Measurements from ENCODE around the gene MEX3C.
A peak's percentile ranks its signal among the peaks of the same experiment; 100 is the strongest.

The MEX3C gene

DNA sequence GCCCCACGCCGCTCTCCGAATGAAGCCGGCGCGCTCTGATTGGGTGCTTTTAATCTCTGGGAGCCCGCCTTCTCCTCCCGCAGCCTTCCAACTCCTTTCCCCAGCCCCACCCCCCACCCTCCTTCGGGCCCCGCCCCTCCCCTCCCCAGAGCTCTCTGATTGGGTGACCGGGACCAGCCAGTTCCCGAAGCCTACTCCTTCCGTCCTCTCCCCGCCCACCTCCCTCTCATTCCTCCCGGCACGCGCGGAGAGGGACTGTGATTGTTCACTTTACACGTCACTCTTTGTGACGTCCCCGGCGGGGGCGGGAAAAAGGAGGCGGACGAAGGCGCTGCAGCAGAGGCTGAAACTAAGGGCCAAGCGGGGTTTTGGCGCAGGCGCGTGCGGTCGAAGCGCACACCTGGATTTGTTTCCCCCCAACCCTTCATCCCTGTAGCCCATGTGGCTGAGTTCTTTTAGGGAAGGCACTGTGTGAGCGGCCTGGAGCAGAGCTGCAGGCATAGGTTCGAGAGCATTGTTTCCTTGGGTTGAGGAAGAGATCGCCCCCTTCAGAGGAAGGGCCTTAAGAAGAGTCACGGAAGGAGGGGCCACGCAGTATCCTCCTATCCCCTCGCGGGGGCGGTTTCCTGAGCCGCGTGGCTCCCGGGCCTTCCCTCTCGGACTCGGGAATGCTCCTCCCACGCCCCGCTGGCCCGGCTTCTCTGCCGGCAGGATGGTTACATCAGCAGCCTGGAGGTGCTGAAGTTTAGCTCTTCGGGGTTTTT lies at the start of gene MEX3C:
Gene MEX3C, minus strand, starts transcription at position 21 of the 764 bp plus-strand sequence. CDS start 361 bp downstream, outside the sequence.
- DNase-seq (ENCODE audit: extremely low read depth in 1 of 2, low read depth in 1 of 2) = peak; percentile 96 to 99

DNA sequence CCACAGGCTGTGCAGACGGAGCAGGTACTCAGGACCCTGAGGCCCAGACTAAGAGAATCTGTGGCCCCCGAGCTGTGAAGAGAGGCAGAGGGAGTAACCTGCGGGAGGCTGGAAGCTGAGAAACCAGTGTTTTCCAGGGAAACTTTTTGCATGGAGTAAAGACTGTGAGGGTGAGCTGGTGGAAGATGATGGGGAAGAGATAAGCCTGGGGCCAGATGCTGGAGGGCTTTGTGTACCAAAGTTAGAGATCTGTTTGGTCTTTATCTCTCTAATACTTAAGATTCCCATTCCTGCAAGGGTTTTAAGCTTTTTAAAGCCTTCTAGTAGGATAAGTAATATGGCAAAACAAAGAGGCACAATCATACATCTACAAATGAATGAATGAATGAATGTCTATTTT lies 43.7 kb upstream of the MEX3C start:
- no peak for DNase-seq (ENCODE audit: extremely low read depth in 1 of 2, low read depth in 1 of 2)

DNA sequence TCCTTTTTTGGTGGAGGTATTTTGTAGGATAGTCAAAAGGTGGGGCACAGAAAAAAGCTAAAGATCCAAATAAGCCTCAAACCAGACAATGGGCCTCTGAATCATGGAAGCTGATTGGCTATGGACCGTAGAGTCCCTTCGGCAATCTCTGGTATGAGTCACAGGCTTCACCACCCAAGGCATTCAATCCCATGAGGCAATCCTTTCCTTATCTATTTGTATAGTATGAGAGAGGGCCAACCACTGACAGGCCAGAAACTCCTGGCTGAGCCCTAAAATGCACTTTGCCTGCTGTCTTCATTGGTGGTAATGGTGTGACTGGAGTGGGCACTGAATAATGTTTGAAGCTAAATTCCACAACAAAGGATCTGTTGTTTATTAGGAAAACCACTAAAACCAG lies 38.7 kb upstream of the MEX3C start:
- DNase-seq (ENCODE audit: extremely low read depth in 1 of 2, low read depth in 1 of 2) = no peak

DNA sequence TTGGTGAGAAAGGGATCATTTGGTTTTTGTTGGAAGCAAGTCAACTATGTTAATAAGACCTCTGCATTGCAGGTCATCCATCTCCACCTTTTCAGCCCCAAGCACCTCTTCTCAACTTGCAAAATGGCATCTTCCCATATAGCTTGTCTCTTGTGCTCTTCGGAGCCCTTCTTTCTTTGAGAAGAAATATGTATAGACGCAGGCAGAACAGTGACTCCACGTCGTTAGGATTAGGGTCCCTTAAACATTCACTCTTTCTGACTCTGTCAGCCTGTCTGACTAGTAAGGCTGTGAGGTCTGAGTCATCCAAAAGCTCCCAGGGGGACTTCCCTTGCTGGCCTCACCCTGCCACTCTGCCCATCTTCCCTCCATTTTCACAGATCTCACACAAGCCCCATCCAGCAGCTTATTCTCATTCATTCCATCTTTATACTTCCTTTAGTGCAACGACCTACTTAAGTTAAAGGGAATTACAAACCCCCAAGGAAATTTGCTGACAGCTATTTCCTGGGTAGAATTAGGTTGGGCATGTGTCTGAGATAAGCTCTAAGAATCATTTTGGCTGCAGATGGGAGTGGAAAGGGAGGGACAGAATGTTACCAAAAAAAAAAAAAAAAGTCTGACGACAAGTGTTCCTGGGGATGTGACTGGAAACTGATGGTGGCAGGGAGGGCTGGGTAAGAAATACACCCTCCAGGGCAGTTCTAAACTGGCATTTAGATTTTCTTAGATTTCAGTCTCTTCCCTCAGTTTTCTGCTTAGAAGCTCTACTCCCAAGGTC lies 37.7 kb upstream of the MEX3C start:
- peak in 1 of 2 donors; percentile 43 for DNase-seq (ENCODE audit: extremely low read depth in 1 of 2, low read depth in 1 of 2)

DNA sequence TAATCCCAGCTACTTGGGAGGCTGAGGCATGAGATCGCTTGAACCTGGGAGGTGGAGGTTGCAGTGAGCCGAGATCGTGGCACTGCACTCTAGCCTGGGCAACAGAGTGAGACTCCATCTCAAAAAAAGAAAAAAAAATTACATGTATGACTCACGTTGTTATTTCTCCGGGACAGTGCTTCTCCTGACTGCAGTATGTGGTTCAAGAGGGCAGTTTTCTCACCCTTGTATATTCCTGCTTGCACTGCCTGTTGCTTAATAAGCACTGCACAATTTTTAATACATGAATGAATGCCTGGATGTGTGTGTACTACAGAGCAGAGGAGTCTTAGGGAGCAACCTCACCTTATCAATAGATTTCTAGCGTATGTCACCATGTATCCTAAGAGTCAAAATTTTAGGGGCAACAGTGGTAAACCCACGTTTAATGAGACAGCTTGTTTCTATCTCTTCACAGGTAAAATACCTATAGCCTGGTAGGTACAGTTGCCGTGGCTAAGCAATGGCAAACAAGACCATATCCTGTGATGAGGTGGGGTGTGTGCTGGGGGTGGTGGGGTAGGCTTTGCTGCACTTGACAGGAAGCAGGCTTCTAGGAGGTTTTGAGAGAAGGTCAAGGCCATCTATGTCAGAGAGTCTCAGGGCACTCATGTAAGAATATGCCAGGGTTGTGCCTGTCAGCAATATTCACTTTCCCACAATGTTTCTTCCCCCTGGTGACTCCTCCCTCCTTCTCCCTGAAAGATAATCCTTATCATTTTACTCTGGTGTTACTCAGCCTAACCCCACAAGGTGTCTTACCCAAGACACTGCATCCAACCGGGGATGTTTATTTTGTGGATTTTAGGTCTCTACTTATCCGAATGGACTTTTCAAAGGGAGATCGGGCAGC lies 36.9 kb upstream of the MEX3C start:
- DNase-seq (ENCODE audit: extremely low read depth in 1 of 2, low read depth in 1 of 2) = no peak

DNA sequence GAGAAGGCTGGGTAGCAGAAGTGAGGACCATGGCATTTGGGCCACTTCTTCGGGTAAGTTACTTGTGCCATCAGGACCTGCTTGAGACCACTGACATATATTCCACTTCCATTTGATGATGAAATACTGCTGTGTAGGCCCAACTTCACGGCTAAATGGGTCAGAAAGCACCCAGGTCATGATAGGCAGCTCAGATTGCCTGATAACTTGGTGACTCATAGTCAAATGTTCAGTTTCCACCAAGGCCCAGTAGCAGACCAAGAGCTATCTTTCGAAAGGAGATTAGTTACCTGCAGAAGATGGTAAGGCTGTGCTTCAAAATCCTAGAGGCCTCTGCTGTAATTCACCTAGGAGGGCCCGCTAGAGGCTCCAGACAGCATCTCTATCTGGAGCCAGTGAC lies 31.8 kb upstream of the MEX3C start:
- DNase-seq (ENCODE audit: extremely low read depth in 1 of 2, low read depth in 1 of 2) = no peak

DNA sequence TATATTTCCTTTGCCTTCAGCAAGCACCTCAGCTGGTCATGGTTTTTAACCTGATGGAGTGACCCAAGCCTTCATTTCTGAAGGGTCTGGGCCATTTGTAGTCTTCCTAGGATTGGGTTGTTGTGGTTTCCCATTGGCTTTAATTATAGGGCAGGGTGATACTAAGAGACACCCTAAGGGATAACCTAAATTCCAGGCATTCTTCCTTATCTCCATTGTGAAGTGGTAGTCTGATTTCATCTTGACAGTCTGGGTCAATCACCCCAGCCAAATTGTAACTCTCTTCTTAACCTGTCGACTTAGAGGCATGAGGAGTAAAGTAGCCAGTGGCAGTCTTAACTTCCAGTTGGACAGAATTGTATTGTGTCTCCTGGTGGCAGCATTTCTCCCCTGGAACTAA lies 30.2 kb upstream of the MEX3C start:
- no peak for DNase-seq (ENCODE audit: extremely low read depth in 1 of 2, low read depth in 1 of 2)

DNA sequence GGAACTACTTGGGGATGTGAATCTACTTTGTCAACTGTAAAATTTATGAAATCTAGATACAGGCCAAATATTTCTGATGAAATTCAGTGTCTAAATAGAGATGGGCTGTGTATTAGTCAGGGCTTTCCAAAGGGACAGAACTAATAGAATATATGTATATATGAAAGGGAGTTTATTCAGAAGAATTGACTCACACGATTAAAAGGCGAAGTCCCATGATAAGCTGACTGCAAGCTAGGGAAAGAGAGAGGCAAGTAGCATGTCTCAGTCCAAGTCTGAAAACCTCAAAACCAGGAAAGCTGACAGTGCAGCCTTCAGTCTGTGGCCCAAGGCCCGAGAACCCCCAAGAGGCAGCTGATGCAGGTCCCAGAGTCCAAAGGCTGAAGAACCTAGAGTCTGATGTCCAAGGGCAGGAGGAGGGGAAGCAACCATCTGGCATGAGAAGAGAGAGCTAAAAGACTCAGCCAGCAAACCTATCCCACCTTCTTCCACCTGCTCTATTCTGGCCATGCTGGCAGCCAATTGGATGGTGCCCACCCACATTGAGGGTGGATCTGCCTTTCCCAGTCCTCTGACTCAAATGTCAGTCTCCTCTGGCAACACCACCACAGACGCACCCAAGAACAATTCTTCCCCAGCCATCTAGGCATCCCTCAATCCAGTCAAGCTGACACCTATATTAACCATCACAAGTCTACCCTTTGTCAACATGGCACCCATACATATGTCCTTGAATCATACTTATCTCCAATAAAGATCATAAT lies 29.3 kb upstream of the MEX3C start:
- DNase-seq (ENCODE audit: extremely low read depth in 1 of 2, low read depth in 1 of 2) = no peak

DNA sequence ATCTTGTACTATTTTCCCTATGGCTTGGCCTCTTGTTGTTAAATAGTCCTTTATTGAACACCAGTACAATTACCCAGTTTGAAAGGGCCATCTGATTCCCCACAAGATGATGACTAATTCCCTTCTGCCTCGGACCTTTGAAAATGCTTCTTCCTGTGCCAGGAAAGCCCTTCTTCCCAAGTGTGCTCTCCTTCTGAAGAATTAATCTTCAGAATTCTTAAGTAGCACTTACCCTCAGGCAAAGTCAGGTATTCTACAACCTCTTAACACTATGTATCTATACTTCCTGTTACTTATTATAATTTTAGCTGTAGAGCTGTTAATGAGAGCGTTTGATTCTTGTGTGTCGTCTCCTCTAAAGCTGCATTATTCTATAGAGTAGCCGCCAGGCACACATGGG lies 28.6 kb upstream of the MEX3C start:
- DNase-seq (ENCODE audit: extremely low read depth in 1 of 2, low read depth in 1 of 2) = no peak

DNA sequence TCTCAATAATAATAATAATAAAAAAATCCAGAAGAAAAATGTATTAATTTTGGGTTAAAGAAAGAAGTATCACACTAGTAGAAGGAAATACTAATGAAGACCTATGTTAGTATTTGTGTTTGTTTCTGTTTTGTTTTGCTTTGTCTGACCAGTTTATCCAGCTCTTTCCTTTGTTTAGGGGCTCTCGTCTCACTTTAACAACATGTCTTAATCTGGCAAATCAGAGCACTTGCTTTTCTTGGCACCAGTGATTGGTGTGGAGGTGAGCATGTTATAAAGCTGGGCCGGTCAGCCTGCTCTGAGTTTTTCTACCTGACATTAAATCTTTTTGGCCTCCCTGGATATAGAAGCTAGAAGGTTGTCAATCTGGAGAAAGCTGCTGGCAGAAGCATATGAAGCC lies 15.1 kb upstream of the MEX3C start:
- DNase-seq (ENCODE audit: extremely low read depth in 1 of 2, low read depth in 1 of 2) = no peak

DNA sequence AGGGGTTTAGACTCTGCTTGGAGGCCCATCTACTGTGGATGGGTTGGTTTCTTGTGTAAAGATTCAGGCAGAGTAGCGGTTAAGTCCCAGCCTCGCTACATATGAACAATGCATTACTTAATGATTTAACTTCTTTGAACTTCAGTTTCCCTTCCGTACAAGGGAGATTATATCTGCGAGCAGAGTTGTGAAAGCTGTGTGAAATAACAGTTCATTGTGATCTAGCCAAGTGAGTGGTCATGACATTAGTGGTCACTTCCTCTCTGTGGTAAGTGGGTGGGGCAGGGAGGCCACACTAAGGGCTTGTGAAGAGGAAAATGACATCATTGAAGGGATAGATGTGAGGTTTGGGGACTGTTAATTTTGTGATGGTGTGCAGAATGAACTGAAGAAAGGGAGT lies 14.1 kb upstream of the MEX3C start:
- DNase-seq (ENCODE audit: extremely low read depth in 1 of 2, low read depth in 1 of 2) = peak in 1 of 2 donors; percentile 64

DNA sequence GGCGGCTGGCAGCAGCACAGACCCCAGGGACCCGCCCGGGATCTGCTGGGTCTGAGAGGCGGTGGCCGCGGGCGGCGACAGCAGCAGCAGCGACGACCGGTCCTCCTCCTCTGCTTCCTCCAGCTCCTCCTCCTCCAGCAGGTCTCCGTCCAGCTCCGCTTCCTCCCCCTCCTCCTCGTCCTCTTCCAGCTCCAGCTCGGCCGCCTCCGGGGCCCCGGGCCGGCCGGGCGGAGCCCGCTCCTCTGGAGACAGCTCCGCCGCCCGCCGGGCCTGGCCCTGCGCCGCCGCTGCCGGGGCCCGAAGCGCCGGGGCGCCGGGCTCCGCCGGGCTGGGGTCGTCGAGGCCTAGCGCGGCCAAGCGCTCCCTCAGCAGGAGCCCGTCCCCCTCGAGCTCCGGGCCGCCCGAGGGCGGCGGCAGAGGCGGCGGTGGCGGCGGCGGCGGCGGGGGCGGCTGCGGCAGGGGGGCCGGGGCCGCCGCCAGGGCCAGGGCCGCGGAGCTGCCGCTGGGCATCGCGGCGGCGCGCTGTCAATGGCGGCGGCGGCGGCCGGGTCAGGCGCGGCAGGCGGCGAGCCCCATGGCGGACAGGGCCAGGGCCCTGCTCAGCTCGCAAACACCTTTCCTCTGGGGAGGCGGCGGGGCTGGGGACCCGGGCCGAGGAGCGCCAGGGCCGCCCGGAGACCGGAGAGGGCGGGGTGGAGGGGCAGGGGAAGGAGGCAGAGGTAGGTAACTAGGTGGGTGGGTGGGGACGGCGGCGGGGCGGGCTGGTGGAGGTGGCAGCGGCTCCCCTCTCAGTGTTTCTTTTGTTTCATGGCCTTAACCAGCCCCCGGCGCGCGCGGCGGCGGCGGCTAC lies 445 bp downstream of the MEX3C start:
- DNase-seq (ENCODE audit: extremely low read depth in 1 of 2, low read depth in 1 of 2) = no peak

DNA sequence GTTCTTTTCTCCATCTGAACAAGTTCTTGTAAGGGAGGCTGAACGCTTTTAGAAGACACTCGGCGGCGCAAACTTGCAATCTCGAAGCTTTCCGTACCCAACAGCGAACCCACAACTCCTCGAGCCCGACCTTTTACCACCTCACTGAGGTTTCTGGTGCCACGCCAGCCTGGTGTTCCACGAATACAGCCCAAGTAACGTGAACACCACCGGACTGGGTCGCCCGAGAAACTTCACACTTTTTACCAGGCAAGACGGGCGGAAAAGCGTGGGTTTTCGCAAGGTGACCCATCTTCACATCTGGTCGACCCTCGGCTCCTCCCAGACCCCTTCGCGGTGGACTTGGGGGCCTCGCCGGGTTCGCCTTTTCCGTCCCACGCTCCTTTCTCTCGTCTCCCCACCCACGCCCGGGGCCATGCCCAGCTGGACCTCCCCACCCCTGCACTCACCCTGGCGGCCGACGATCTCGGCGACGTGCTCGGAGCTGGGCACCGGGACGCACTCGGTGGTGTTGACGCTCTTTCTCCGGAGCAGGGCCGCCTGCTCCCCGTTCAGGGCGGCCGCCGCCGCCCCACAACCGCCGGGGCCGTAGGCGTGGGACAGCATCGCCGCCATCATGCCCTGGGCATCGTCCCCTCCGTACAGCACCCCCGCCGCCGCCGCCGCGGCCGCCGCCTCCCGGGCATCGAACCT lies 1.2 kb downstream of the MEX3C start:
- DNase-seq (ENCODE audit: extremely low read depth in 1 of 2, low read depth in 1 of 2) = peak in 1 of 2 donors; percentile 58

DNA sequence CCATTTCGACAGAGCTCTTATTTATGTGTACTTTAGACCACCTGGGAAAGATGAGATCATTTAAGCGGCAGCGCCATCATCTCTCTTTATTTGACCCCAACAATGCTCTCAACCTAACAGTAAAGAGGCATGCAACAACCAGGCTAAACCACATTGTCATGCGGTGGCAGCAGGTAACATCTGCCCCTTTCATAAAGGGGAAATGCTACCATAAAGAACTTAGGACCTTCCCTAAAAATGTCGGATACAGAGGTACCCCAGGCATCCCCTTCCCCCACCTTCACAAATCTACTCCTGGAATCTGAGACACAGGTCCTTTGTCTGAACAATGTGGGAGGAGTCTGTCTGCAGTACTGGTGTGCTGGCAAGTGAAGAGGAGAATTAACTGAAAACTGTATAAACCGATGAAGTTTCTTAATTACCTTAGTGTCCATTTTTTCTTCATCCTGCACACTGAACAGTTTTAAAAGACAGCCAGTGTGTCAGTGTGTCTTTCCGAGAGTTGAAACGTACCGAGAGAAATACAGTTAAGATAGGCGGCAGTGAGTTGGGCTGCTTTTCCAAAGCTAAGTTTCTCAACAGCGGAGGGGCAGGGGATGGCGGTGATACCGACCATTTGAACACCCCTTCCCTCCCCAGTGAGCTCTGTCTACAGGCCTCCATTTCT lies 1.9 kb downstream of the MEX3C start:
- no peak for DNase-seq (ENCODE audit: extremely low read depth in 1 of 2, low read depth in 1 of 2)

DNA sequence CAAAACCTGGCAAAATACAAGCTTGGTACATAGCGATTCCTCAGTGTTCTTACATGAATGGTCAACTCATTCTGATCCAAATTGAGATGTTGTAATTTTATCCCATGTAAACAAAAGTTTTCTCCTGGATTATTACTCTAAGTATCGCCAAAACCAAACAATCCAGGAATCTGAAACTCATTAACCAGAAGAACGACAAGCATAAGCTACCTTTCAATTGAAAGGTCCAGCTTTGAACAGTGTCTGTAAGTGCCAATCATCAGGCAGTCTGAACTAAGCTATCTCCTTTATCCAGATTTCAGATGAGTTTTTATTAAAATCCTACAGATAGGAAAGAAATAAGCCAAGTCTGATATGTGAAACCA lies 2.4 kb downstream of the MEX3C start:
- no peak for DNase-seq (ENCODE audit: extremely low read depth in 1 of 2, low read depth in 1 of 2)

DNA sequence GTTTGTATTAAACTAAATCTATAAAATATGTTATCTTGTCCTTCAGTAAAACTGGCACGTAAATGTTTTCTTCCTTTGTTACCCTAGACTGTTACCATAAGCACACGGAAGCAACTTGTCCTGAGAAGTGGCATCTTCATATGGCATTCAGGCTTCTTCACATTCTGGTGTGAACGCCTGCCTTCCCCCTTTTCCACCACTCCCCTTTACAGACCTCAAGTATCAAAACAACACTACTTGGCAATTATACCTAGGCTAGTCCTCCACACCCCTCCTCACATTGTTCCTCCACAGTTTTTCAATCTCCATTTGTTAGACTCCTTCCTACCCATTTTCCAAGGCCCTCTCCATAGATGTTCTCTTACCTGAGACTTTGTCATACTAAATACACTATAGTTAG lies 2.9 kb downstream of the MEX3C start:
- no peak for DNase-seq (ENCODE audit: extremely low read depth in 1 of 2, low read depth in 1 of 2)

DNA sequence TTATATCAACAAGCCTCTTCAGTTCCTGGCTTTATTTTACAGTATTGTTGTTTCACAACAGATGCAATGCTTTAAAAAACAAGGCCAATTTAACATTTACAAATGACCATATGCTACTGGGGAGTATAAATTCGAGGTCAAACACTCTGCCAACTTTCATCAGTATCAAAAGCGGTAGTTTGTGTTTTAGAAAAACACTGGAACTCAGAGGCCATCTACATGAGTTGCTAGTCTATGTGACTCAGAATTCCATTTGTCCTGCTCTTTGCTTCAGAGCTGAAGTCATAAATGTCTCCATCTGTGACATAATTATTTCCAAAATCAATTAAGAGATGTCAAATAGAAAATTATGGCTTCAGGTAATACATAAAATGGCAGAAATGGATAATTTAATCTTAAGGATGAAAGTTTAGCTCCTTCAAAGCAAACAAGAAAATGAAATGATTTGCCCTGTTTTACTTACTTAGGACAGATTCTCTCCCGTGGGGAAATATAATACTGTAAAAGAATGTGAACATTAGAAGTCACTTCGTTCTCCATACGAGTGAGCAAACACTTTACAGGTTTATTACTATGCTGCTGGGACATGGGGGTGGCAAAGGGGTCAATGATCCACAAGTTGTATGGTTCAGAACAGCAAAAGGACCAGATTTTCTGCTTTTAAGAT lies 3.7 kb downstream of the MEX3C start:
- DNase-seq (ENCODE audit: extremely low read depth in 1 of 2, low read depth in 1 of 2) = no peak

DNA sequence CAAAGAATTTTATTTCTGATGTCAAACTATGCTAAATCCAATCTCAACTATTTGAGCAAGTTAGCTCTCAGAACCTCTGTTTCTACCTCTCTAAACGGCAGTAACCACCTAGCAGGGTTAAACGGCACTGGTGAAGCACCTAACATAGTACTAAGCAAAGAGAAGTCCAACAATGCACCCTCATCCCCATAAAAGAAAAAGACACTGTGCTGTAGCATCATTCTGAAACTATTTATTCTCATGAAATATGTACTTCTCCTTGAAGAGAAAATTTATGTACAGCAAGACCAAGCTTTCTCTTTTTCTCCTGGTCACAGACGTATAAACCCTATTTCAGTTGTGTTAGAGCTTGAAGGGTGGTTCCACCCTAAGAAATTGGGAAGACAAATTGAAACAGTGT lies 4.8 kb downstream of the MEX3C start:
- no peak for DNase-seq (ENCODE audit: extremely low read depth in 1 of 2, low read depth in 1 of 2)

Data from stimulated activated CD8-positive, alpha-beta memory T cell treated with anti-CD3 and anti-CD28 coated beads, Interleukin-7, amount 100 ng/mL, for 48 hours (primary cell).